RWPE2 (cell line): ENCODE results near the gene DLX4.
A peak's percentile ranks its signal among the peaks of the same experiment; 100 is the strongest.

ENCODE experiments used
- ATAC-seq: fragments of 200-7000 bp; cut with Tn5 transposase; 3 replicates; pipeline ENCODE4 v1.9.1; 2021; ENCODE audit warnings: low read depth
- DNase-seq: peaks from one replicate; pipeline ENCODE4 v3.0.0-alpha.2; 2020; ENCODE audit warnings: low spot score
- H3K27ac ChIP-seq: fragments of 450-650 bp; 2 replicates; pipeline ENCODE4 v1.5.1; 2017; ENCODE audit warnings: mild to moderate bottlenecking; ENCODE audit not compliant: poor library complexity, severe bottlenecking
- H3K27me3 ChIP-seq: fragments of 250-450 bp; sonication (Bioruptor Pico); 2 replicates; pipeline ENCODE4 v1.5.1; 2021; ENCODE audit warnings: mild to moderate bottlenecking, moderate library complexity; ENCODE audit not compliant: insufficient read depth, poor library complexity, severe bottlenecking
- H3K36me3 ChIP-seq: fragments of 250-450 bp; sonication (Bioruptor Pico); 2 replicates; pipeline ENCODE4 v1.5.1; 2020; ENCODE audit warnings: low read depth, mild to moderate bottlenecking, moderate library complexity
- H3K4me1 ChIP-seq: fragments of 250-450 bp; sonication (Bioruptor Pico); 2 replicates; pipeline ENCODE4 v1.5.1; 2021; ENCODE audit warnings: mild to moderate bottlenecking, moderate library complexity; ENCODE audit not compliant: insufficient read depth, poor library complexity, severe bottlenecking
- H3K4me3 ChIP-seq: fragments of 250-450 bp; sonication (Bioruptor Pico); 2 replicates; pipeline ENCODE4 v1.5.1; 2021; ENCODE audit warnings: mild to moderate bottlenecking, moderate library complexity; ENCODE audit not compliant: severe bottlenecking
- H3K9me3 ChIP-seq: fragments of 250-450 bp; sonication (Bioruptor Pico); 2 replicates; pipeline ENCODE4 v1.5.1; 2021; ENCODE audit warnings: mild to moderate bottlenecking, moderate library complexity; ENCODE audit not compliant: severe bottlenecking
- TF ChIP-seq, protein P1 (sequence below): fragments of 450-650 bp; IDR thresholded peaks from one replicate; pipeline ENCODE4 v1.5.1; 2017; ENCODE audit warnings: mild to moderate bottlenecking, moderate library complexity; ENCODE audit not compliant: poor library complexity, severe bottlenecking

DLX4 gene

DNA sequence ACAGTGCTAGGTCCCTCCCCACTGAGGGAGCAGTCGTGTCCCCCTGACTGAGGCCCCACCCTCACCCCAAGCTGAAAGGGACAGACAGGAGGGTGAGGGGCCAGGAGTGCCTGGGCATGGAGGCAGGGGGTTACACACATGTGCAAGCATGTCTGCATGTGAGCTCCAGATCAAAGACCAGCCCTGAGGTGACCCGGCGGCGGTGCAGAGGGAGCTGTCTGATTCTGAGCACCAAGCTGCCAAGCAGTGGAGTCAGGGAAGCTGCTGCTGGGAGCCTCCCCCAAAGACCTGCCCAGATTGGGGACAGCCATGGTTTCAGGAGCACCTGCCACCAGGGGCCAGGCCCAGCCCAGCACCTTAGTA lies 20.5 kb downstream of the DLX4 start:
- Histone ChIP-seq H3K4me1 (peaks cover 15% of the 10 kb centered on the region), H3K27me3 (peaks cover 6% of the 10 kb centered on the region)
- ATAC-seq, result no peak

DNA sequence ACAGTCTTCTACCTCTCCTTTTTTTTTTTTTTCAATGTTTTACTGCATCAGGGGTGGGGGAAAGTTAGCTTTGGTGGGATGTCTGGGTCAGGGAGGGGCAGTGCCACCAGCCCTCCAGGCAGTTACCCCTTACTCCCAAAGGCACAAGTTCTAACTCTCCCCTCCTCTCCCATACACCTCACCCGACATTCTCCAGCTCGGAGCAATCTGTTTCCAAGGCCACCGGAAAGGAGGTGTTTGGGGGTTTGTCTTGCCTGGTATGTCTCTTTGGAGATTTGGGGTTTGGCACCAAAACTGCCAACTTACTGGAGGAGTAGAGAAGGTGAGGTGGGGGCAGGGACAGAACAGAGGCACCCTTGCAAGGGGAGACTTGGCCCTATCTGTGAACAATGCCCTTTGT lies 21.3 kb downstream of the DLX4 start:
- H3K9me3 ChIP-seq, result no peaks in the 10 kb centered on the region
- H3K27me3 ChIP-seq, result peaks cover 10% of the 10 kb centered on the region
- no peak for ATAC-seq
- H3K36me3 ChIP-seq, result no peaks in the 10 kb centered on the region
- no peak for DNase-seq
- H3K27ac ChIP-seq, result no peak overlapping the region
- H3K4me1 ChIP-seq, result peaks cover 16% of the 10 kb centered on the region
- H3K4me3 ChIP-seq, result no peak overlapping the region
- TF ChIP-seq, protein P1, sequence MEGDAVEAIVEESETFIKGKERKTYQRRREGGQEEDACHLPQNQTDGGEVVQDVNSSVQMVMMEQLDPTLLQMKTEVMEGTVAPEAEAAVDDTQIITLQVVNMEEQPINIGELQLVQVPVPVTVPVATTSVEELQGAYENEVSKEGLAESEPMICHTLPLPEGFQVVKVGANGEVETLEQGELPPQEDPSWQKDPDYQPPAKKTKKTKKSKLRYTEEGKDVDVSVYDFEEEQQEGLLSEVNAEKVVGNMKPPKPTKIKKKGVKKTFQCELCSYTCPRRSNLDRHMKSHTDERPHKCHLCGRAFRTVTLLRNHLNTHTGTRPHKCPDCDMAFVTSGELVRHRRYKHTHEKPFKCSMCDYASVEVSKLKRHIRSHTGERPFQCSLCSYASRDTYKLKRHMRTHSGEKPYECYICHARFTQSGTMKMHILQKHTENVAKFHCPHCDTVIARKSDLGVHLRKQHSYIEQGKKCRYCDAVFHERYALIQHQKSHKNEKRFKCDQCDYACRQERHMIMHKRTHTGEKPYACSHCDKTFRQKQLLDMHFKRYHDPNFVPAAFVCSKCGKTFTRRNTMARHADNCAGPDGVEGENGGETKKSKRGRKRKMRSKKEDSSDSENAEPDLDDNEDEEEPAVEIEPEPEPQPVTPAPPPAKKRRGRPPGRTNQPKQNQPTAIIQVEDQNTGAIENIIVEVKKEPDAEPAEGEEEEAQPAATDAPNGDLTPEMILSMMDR, result no peak

More for the DNA sequence above, 20.5 kb downstream of the DLX4 start:
- Histone ChIP-seq H3K27ac (no peak overlapping the region), H3K4me3 (no peak overlapping the region), H3K9me3 (no peaks in the 10 kb centered on the region), H3K36me3 (no peaks in the 10 kb centered on the region)
- TF ChIP-seq, protein P1, result no peak
- peak; percentile 58 for DNase-seq

DNA sequence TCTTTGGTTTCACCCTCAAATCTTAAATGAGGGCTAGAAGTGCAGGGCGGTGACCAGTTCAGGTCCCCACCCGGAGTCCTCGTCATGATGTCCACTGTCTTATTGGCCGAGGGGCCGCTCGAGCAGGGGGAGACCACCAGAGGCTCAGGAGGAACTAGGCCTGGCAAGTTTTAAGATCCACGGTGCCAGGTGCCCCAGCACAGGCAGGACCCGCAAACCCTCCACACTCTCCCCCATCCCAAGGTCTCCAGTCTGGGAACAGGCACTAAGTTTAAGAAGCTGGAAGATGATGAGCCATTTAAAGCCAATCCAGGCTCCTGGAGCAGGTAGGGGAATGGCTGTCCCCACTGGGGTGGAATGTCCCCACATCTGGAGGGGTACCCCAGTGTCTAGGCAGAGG lies 21.9 kb downstream of the DLX4 start:
- Histone ChIP-seq H3K4me1 (peaks cover 16% of the 10 kb centered on the region), H3K27ac (no peak overlapping the region), H3K9me3 (no peaks in the 10 kb centered on the region), H3K4me3 (no peak overlapping the region), H3K27me3 (peaks cover 10% of the 10 kb centered on the region), H3K36me3 (no peaks in the 10 kb centered on the region)
- TF ChIP-seq, protein P1, result no peak
- DNase-seq, result no peak
- no peak for ATAC-seq

DNA sequence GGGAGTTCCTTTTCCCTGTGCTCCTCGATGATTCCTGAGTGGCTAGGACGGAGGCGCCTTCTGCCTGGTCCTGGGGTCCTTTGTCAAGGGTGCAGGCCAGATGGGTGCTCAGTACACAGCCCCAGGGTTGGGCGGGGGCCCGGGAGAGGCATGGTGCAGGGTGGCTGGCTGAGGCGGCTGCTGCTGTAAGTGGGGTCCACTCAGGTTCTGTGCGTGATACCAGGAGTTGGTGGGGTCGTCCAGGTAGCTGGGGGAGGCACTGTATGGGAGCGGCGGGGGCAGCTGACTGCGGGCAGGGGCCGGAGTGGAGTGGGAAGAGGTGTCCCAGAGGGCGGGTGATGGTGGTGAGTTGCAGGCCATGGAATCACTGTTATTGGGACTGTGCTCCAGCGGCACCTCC lies 22.4 kb downstream of the DLX4 start:
- Histone ChIP-seq H3K27ac (no peak overlapping the region), H3K9me3 (no peaks in the 10 kb centered on the region), H3K4me1 (peaks cover 16% of the 10 kb centered on the region), H3K27me3 (peaks cover 10% of the 10 kb centered on the region), H3K4me3 (no peak overlapping the region), H3K36me3 (no peaks in the 10 kb centered on the region)
- no peak for ATAC-seq
- no peak for DNase-seq
- TF ChIP-seq, protein P1, result no peak

DNA sequence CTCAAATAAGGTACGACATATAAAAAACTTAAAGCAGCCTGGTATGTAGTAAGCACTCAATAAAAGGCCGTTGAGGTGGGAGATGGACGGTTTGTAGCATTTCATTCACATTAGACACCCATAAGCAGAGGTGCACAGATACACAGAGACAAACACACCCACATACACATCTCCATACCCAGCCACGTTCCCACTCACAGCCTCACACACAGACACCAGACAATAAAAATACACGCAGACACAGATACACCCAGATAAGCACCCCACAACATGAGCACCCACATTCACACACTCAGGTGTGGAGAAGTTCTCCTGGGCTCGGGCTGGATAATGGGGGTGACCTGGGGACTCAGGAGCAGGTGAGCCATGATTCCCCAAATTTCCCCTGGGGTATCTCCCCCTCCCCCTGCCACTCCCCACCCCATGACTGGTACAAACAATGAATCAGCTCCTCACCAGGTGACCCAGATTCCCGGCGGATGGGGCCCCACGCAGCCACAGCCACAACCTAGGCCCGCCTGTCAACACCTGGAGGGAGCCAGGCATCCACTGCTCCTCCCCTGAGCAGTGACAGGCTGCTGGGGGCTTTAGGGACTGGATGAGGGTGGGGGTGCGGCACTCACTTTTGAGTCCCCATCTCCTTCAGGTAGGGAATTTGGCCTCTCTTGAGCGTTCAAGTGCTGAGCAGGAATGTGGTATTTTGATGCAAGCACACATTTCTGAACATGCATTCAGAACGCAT lies 23.4 kb downstream of the DLX4 start:
- peaks cover 16% of the 10 kb centered on the region for H3K4me1 ChIP-seq
- H3K4me3 ChIP-seq, result no peak overlapping the region
- no peak overlapping the region for H3K27ac ChIP-seq
- DNase-seq, result no peak
- no peaks in the 10 kb centered on the region for H3K36me3 ChIP-seq
- H3K27me3 ChIP-seq, result peaks cover 10% of the 10 kb centered on the region
- TF ChIP-seq, protein P1, result no peak
- ATAC-seq, result no peak
- H3K9me3 ChIP-seq, result no peaks in the 10 kb centered on the region
